Measurements from ENCODE around the gene SIRT6.

DNA sequence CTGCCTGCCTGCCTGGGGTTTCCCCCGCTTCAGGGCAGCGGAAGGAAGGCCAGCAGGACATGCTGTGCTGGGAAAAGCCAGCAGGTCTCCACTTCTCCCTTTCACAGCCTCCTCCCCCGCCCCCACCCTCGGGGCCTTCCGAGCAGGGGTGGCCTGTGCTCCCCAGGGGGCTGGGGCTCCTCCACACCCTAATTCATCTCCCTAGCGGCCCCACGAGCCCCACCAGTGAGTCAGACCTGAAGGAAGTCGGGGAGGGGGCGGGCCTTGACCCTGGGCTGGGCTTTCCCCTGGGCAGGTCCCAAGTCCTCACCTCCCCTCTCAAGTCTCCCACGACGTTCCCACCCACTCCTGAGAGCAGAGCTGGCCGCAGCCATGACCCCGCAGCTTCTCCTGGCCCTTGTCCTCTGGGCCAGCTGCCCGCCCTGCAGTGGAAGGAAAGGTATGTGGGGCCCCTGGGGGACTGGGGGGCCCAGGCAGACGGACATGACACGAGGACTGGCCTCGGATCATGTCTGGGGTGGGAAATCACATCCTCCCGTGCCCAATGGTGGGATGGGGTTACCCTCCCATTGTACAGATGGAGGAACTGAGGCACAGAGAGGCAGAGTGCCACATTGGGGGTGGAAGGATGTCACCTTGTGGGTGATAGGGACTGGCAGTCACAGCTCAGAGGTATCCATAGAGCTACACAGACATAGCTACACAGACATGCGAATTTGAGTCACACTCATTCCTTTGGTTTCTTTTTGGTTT, 47.0 kb upstream of the SIRT6 start, which contains the start of gene EBI3:
- TF ChIP-seq, protein P1, sequence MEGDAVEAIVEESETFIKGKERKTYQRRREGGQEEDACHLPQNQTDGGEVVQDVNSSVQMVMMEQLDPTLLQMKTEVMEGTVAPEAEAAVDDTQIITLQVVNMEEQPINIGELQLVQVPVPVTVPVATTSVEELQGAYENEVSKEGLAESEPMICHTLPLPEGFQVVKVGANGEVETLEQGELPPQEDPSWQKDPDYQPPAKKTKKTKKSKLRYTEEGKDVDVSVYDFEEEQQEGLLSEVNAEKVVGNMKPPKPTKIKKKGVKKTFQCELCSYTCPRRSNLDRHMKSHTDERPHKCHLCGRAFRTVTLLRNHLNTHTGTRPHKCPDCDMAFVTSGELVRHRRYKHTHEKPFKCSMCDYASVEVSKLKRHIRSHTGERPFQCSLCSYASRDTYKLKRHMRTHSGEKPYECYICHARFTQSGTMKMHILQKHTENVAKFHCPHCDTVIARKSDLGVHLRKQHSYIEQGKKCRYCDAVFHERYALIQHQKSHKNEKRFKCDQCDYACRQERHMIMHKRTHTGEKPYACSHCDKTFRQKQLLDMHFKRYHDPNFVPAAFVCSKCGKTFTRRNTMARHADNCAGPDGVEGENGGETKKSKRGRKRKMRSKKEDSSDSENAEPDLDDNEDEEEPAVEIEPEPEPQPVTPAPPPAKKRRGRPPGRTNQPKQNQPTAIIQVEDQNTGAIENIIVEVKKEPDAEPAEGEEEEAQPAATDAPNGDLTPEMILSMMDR (IDR thresholded peaks at IDR 0.05) = no peak
- TF ChIP-seq POLR2A (IDR thresholded peaks at IDR 0.05) = no peak
